Activated CD4-positive, CD25-positive, alpha-beta regulatory T cell treated with anti-CD3 and anti-CD28 coated beads, Interleukin-2, amount 50 U/mL, for 72 hours (primary cell): ENCODE results near the gene PREP.

Source experiments
- DNase-seq: peaks from one replicate; pipeline ENCODE4 v3.0.0; 2021

Gene PREP

GRCh38 chr6:105304366-105304765 lies 98.5 kb downstream of the PREP start:
- no peak for DNase-seq

- no peak for DNase-seq
Observed at GRCh38 chr6:105302617-105303128, 100.2 kb downstream of the PREP start.

GRCh38 chr6:105301756-105302616 lies 100.9 kb downstream of the PREP start:
- no peak for DNase-seq

- DNase-seq: no peak
Observed at GRCh38 chr6:105301072-105301503, 101.8 kb downstream of the PREP start.

- DNase-seq: no peak
Observed at GRCh38 chr6:105300090-105300489, 102.8 kb downstream of the PREP start.

GRCh38 chr6:105294129-105294528 lies 108.8 kb downstream of the PREP start:
- DNase-seq: no peak

- DNase-seq: no peak
Observed at GRCh38 chr6:105292689-105293339, 110.1 kb downstream of the PREP start.

- no peak for DNase-seq
Observed at GRCh38 chr6:105291525-105291924, 111.4 kb downstream of the PREP start.

- no peak for DNase-seq
Observed at GRCh38 chr6:105282631-105283585, 120.0 kb downstream of the PREP start.

- DNase-seq: no peak
Observed at GRCh38 chr6:105280033-105280432, 122.8 kb downstream of the PREP start.

GRCh38 chr6:105279463-105279862 lies 123.4 kb downstream of the PREP start:
- DNase-seq: no peak

- DNase-seq: no peak
Observed at GRCh38 chr6:105278813-105279212, 124.1 kb downstream of the PREP start.

GRCh38 chr6:105278035-105278434 lies 124.8 kb downstream of the PREP start:
- no peak for DNase-seq

- DNase-seq: no peak
Observed at GRCh38 chr6:105276374-105276773, 126.5 kb downstream of the PREP start.

- no peak for DNase-seq
Observed at GRCh38 chr6:105275542-105275941, 127.3 kb downstream of the PREP start.

- DNase-seq: no peak
Observed at GRCh38 chr6:105274678-105275077, 128.2 kb downstream of the PREP start.

GRCh38 chr6:105273589-105273988 lies 129.3 kb downstream of the PREP start:
- no peak for DNase-seq

GRCh38 chr6:105272786-105273185 lies 130.1 kb downstream of the PREP start:
- DNase-seq: no peak

- no peak for DNase-seq
Observed at GRCh38 chr6:105270511-105270910, 132.4 kb downstream of the PREP start.

- DNase-seq: no peak
Observed at GRCh38 chr6:105269390-105269789, 133.5 kb downstream of the PREP start.

GRCh38 chr6:105263685-105264610 lies 138.9 kb downstream of the PREP start:
- DNase-seq: no peak
